A673 (cell line): ENCODE data around the gene CAPN5. TPM values are rescaled to one million over a fixed set of nuclear protein-coding genes. Genes with fewer than 3 reads are reported as not detected.

Experiments used
- BruUV-seq: library from RNA; stranded (reverse); fragments of 400-500 nt; replicated peaks from 2 replicates; lab custom pipeline; 2021; lab: Mats Ljungman, UMichigan
- CTCF ChIA-PET: fragments of 300-600 bp; sonication (Branson Sonifier 250); formaldehyde crosslinking; loops from one replicate; lab custom pipeline; 2022; ENCODE audit warnings: antibody characterized with exemption; lab: Charles Lee
- POLR2A ChIA-PET: fragments of 300-600 bp; sonication (Branson Sonifier 250); formaldehyde crosslinking; loops from one replicate; lab custom pipeline; 2022; ENCODE audit warnings: antibody characterized with exemption; ENCODE audit not compliant: low non-redundant PET; lab: Charles Lee
- DNase-seq: peaks from one replicate; pipeline ENCODE4 v3.0.0-alpha.2; 2015; ENCODE audit warnings: low spot score
- H3K27ac ChIP-seq: fragments of 200-600 bp; sonication (generic); 2 replicates; pipeline ENCODE4 v1.5.1; 2016; ENCODE audit warnings: mixed run types, low read depth, mild to moderate bottlenecking, mixed read lengths, antibody characterized with exemption, low read length; ENCODE audit not compliant: poor library complexity, severe bottlenecking
- H3K27me3 ChIP-seq: fragments of 200-600 bp; sonication (generic); replicated peaks from 2 replicates; pipeline ENCODE4 v1.6.1; 2017; ENCODE audit warnings: mixed run types, low read depth, mild to moderate bottlenecking, mixed read lengths, antibody characterized with exemption, low read length; ENCODE audit not compliant: insufficient read depth, poor library complexity
- H3K36me3 ChIP-seq: fragments of 200-600 bp; sonication (generic); 2 replicates; pipeline ENCODE4 v1.6.1; 2016; ENCODE audit warnings: mixed run types, mild to moderate bottlenecking, mixed read lengths, antibody characterized with exemption, low read length; ENCODE audit not compliant: insufficient read depth, poor library complexity, severe bottlenecking
- H3K4me1 ChIP-seq: fragments of 200-600 bp; sonication (generic); 2 replicates; pipeline ENCODE4 v1.6.1; 2017; ENCODE audit warnings: mixed run types, mild to moderate bottlenecking, mixed read lengths, antibody characterized with exemption, low read length; ENCODE audit not compliant: insufficient read depth, poor library complexity, severe bottlenecking
- H3K4me3 ChIP-seq: fragments of 200-600 bp; sonication (generic); 2 replicates; pipeline ENCODE4 v1.5.1; 2016; ENCODE audit warnings: low read depth, mixed run types, mild to moderate bottlenecking, mixed read lengths, low read length; ENCODE audit not compliant: poor library complexity, severe bottlenecking
- H3K9me3 ChIP-seq: fragments of 200-600 bp; sonication (generic); 2 replicates; pipeline ENCODE4 v1.6.1; 2016; ENCODE audit warnings: mixed run types, low read depth, mild to moderate bottlenecking, mixed read lengths, antibody characterized with exemption, low read length; ENCODE audit not compliant: poor library complexity, severe bottlenecking
- EZH2 ChIP-seq: fragments of 200-600 bp; sonication (generic); IDR thresholded peaks from 2 replicates; pipeline ENCODE4 v1.6.1; 2017; ENCODE audit warnings: borderline replicate concordance, low read depth, mild to moderate bottlenecking, mixed read lengths, antibody characterized with exemption, low read length; ENCODE audit not compliant: poor library complexity, severe bottlenecking
- intact Hi-C: fragments of 100-400 bp; cut with micrococcal nuclease; formaldehyde crosslinking; loops from one replicate; pipeline ENCODE4 v1.10.0; 2022; ENCODE audit not compliant: unreplicated experiment
- total RNA-seq: library from RNA; stranded (reverse); gene quantifications from 2 replicates; pipeline ENCODE4 v1.2.3, GENCODE V29; 2021
- TF ChIP-seq, protein P1 (sequence below): fragments of 300-800, 200-600 bp; sonication (generic); conservative IDR thresholded peaks from 2 replicates; pipeline ENCODE4 v1.5.1; 2017; ENCODE audit warnings: low read depth, mild to moderate bottlenecking, antibody characterized with exemption, low read length, moderate library complexity, mixed read lengths

The CAPN5 gene
- total RNA-seq, 1 experiment from 2014 or later, result 4.3 TPM

DNA sequence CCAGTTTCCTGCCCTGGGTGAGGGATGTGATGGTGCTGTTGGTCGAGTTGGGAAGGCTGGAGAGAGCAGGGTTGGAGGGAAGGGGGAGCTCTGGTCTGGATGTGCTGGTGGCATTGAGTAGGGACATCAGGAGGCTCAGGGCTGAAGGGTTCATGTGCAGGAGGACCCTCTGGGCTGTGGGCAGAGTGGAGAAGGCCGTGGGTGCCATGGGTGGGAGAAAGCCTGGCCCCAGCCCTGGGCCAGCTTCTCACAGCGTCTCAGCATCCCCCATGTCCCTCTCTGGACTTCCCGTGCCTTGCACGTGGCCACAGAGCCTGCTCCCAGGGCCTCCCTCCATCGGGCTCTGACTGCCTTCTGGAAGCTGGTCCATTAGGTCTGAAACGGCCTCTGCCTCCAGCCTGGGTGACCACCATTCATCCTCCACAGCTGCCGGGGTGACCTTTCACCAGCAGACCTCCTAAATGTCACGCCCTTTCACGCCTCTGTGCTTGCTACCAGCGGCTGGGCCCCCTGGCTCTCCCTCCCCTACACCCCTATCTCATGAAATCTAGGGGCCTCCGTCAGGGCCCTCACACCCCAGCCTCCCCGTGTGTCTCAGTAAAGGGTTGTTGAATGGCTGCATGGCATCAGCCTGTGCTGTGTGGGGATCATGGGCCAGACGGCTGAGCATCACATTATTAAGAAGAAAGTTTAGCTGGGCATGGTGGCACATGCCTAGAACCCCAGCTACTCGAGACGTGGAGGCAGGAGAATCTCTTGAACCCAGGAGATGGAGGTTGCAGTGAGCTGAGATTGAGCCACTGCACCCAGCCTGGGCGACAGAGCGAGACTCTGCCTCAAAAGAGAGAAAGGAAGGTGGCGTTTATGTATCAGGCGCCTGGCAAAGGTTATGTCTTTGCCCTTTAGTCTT lies 86.8 kb downstream of the CAPN5 start:
- Histone ChIP-seq H3K9me3 (no peaks in the 10 kb centered on the region), H3K27me3 (no peaks in the 10 kb centered on the region), H3K4me3 (no peak overlapping the region), H3K36me3 (no peaks in the 10 kb centered on the region), H3K27ac (no peak overlapping the region), H3K4me1 (no peaks in the 10 kb centered on the region)
- ChIA-PET CTCF (no interaction called here), POLR2A (no interaction called here)
- no peak for DNase-seq
- TF ChIP-seq, protein P1, sequence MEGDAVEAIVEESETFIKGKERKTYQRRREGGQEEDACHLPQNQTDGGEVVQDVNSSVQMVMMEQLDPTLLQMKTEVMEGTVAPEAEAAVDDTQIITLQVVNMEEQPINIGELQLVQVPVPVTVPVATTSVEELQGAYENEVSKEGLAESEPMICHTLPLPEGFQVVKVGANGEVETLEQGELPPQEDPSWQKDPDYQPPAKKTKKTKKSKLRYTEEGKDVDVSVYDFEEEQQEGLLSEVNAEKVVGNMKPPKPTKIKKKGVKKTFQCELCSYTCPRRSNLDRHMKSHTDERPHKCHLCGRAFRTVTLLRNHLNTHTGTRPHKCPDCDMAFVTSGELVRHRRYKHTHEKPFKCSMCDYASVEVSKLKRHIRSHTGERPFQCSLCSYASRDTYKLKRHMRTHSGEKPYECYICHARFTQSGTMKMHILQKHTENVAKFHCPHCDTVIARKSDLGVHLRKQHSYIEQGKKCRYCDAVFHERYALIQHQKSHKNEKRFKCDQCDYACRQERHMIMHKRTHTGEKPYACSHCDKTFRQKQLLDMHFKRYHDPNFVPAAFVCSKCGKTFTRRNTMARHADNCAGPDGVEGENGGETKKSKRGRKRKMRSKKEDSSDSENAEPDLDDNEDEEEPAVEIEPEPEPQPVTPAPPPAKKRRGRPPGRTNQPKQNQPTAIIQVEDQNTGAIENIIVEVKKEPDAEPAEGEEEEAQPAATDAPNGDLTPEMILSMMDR, result no peak
- TF ChIP-seq EZH2, result no peak
- BruUV-seq, result no TSS peak
- intact Hi-C loops, result no loop called here

DNA sequence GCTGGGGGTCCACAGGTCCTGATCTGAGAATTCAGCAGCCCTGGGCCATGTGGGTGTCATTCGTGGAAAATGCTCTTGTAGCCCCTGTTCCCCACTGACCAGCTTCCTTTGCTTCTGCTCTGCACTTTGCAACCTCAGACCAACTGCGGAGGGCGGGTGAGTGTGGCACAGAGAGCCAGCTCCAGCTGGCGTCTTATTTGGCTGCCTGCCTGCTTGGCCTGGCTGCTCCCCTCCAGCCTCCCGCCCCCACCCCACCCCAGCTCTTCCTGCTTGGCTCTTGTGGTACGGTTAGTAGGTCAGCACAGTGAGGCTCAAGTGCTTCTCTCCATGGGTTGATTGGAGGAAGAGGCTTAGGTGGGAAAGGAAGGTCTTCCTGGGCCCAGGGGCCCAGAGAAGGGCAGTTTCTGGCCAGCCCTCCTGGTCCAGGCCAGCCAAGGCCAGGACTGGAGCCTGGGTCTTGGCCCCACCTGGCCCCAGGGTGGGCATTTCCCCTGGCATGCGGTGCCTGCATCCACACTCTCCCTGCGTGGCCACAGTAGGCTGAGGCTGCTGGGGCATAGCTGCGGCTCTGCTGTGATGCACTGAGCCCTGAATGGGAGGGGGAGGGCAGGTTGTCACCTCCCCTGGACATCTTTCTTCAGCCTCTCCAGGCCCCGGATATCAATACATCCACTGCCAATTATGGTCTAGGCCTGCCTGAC lies 87.8 kb downstream of the CAPN5 start:
- intact Hi-C loops, result no loop called here
- no peak for TF ChIP-seq EZH2
- TF ChIP-seq, protein P1, result no peak
- no peak overlapping the region for H3K27ac ChIP-seq
- no TSS peak for BruUV-seq
- CTCF ChIA-PET, result no interaction called here
- H3K9me3 ChIP-seq, result no peaks in the 10 kb centered on the region
- no peaks in the 10 kb centered on the region for H3K36me3 ChIP-seq
- no peaks in the 10 kb centered on the region for H3K27me3 ChIP-seq
- no peaks in the 10 kb centered on the region for H3K4me1 ChIP-seq
- H3K4me3 ChIP-seq, result no peak overlapping the region
- POLR2A ChIA-PET, result no interaction called here
- DNase-seq, result no peak

DNA sequence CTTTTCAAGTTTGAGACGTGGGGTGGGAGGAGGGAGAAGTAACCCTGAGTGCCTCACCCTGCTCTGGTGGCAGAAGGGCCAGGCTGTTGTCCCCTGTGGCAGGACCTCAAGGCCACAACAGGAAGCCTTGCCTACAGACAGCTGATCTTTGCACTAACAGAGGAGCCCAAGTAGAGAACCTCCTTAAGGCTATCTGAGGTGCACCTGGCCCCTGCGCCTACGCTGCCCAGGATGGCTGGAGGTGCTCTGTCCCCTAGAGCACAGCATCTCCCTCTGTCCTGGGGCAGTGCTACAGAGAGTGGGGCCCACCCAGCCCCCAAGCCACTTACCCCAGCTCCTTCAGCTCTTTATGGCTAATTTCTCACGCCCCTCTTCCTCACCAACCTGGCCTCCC lies 88.3 kb downstream of the CAPN5 start:
- BruUV-seq, result no TSS peak
- no peak overlapping the region for H3K4me3 ChIP-seq
- ChIA-PET CTCF (no interaction called here), POLR2A (no interaction called here)
- no peaks in the 10 kb centered on the region for H3K27me3 ChIP-seq
- DNase-seq, result no peak
- H3K9me3 ChIP-seq, result no peaks in the 10 kb centered on the region
- no peak overlapping the region for H3K27ac ChIP-seq
- no peaks in the 10 kb centered on the region for H3K4me1 ChIP-seq
- no peaks in the 10 kb centered on the region for H3K36me3 ChIP-seq
- intact Hi-C loops, result no loop called here
- no peak for TF ChIP-seq EZH2
- TF ChIP-seq, protein P1, result no peak
